IMR-90 (cell line): ENCODE results near the gene CHMP4B. TPM values are rescaled to one million over a fixed set of nuclear protein-coding genes. Genes with fewer than 3 reads are reported as not detected.

Source experiments
- ATAC-seq: fragments of 200-7000 bp; cut with Tn5 transposase; 2 replicates; pipeline ENCODE4 v1.9.1; 2020; ENCODE audit warnings: low read depth, mild to moderate bottlenecking, moderate library complexity
- BruUV-seq: library from RNA; stranded (reverse); fragments of 400-500 nt; replicated peaks from 2 replicates; lab custom pipeline; 2021; lab: Mats Ljungman, UMichigan
- CTCF ChIA-PET: fragments of 300-600 bp; formaldehyde crosslinking; extraction: SDS; loops from one replicate; lab custom pipeline; 2021; ENCODE audit warnings: antibody characterized with exemption; lab: Yijun Ruan, JAX
- POLR2A ChIA-PET: fragments of 300-600 bp; sonication (Branson Sonifier 250); formaldehyde crosslinking; loops from one replicate; lab custom pipeline; 2022; ENCODE audit warnings: antibody characterized with exemption; ENCODE audit not compliant: unreplicated experiment; lab: Charles Lee
- DNase-seq: peaks from one replicate; pipeline ENCODE4 v3.0.0; 2013
- H2AFZ ChIP-seq: replicated peaks from 2 replicates; pipeline ENCODE3; 2013; ENCODE audit warnings: low read length, mild to moderate bottlenecking; ENCODE audit not compliant: poor library complexity
- H2AK5ac ChIP-seq: 2 replicates; pipeline ENCODE4 v1.6.1; 2013; ENCODE audit warnings: low read depth, low read length, inconsistent platforms
- H2AK9ac ChIP-seq: replicated peaks from 2 replicates; pipeline ENCODE3; 2013; ENCODE audit warnings: mild to moderate bottlenecking, low read depth, low read length, moderate library complexity; ENCODE audit not compliant: poor library complexity
- H2BK120ac ChIP-seq: 2 replicates; pipeline ENCODE4 v1.6.1; 2013; ENCODE audit warnings: low read depth, low read length, inconsistent platforms
- H2BK15ac ChIP-seq: 3 replicates; pipeline ENCODE4 v1.6.1; 2013; ENCODE audit warnings: low read depth, low read length, inconsistent platforms
- H2BK20ac ChIP-seq: 2 replicates; pipeline ENCODE4 v1.6.1; 2013; ENCODE audit warnings: low read depth, mild to moderate bottlenecking, inconsistent platforms, low read length, moderate library complexity
- H2BK5ac ChIP-seq: 2 replicates; pipeline ENCODE4 v1.6.1; 2013; ENCODE audit warnings: mild to moderate bottlenecking, low read depth, low read length, inconsistent platforms; ENCODE audit not compliant: poor library complexity, severe bottlenecking
- H3K14ac ChIP-seq: replicated peaks from 2 replicates; pipeline ENCODE4 v1.6.1; 2013; ENCODE audit warnings: low read depth, low read length, inconsistent platforms
- H3K18ac ChIP-seq: 2 replicates; pipeline ENCODE4 v1.6.1; 2013; ENCODE audit warnings: low read depth, low read length, control low read depth
- H3K23ac ChIP-seq: 2 replicates; pipeline ENCODE4 v1.6.1; 2013; ENCODE audit warnings: low read depth, low read length, inconsistent platforms
- H3K27ac ChIP-seq: 2 replicates; pipeline ENCODE4 v1.5.1; 2013; ENCODE audit warnings: mild to moderate bottlenecking, control low read depth, low read length; ENCODE audit not compliant: insufficient read depth
- H3K27me3 ChIP-seq: 2 replicates; pipeline ENCODE4 v1.6.1; 2013; ENCODE audit warnings: low read length; ENCODE audit not compliant: control insufficient read depth, insufficient read depth
- H3K36me3 ChIP-seq: 2 replicates; pipeline ENCODE4 v1.6.1; 2013; ENCODE audit warnings: low read length, mixed read lengths; ENCODE audit not compliant: control insufficient read depth, insufficient read depth
- H3K4ac ChIP-seq: 2 replicates; pipeline ENCODE4 v1.6.1; 2013; ENCODE audit warnings: low read depth, low read length, inconsistent platforms
- H3K4me1 ChIP-seq: 2 replicates; pipeline ENCODE4 v1.6.1; 2013; ENCODE audit warnings: low read length, mixed read lengths; ENCODE audit not compliant: control insufficient read depth, insufficient read depth
- H3K4me2 ChIP-seq: 2 replicates; pipeline ENCODE4 v1.6.1; 2013; ENCODE audit warnings: low read depth, mild to moderate bottlenecking, control low read depth, low read length, moderate library complexity
- H3K4me3 ChIP-seq: 2 replicates; pipeline ENCODE4 v1.5.1; 2013; ENCODE audit warnings: low read depth, mild to moderate bottlenecking, control low read depth, low read length, moderate library complexity; ENCODE audit not compliant: insufficient read depth
- H3K56ac ChIP-seq: 2 replicates; pipeline ENCODE4 v1.6.1; 2013; ENCODE audit warnings: low read length, inconsistent platforms; ENCODE audit not compliant: insufficient read depth; ENCODE audit errors: extremely low read depth
- H3K79me1 ChIP-seq, 2 experiments: 2 replicates each; pipeline ENCODE4 v1.6.1; 2013; ENCODE audit warnings: low read length in 2 of 2, inconsistent platforms in 1 of 2, low read depth in 1 of 2
- H3K9ac ChIP-seq: 2 replicates; pipeline ENCODE4 v1.6.1; 2013; ENCODE audit warnings: low read depth, low read length, control low read depth
- H3K9me1 ChIP-seq: 2 replicates; pipeline ENCODE4 v1.6.1; 2013; ENCODE audit warnings: low read length, inconsistent platforms; ENCODE audit not compliant: insufficient read depth
- H3K9me3 ChIP-seq: 2 replicates; pipeline ENCODE4 v1.6.1; 2013; ENCODE audit warnings: low read length; ENCODE audit not compliant: control insufficient read depth, insufficient read depth
- H4K20me1 ChIP-seq: 2 replicates; pipeline ENCODE4 v1.6.1; 2013; ENCODE audit warnings: low read length, inconsistent platforms; ENCODE audit not compliant: insufficient read depth
- H4K5ac ChIP-seq: 2 replicates; pipeline ENCODE4 v1.6.1; 2013; ENCODE audit warnings: mild to moderate bottlenecking, low read depth, low read length, control low read depth
- H4K8ac ChIP-seq, 2 experiments: 2 replicates each; pipeline ENCODE4 v1.6.1; 2013; ENCODE audit warnings: low read depth in 2 of 2, low read length in 2 of 2, control low read depth in 1 of 2, inconsistent platforms in 1 of 2
- H4K91ac ChIP-seq: 2 replicates; pipeline ENCODE4 v1.6.1; 2013; ENCODE audit warnings: low read depth, low read length, inconsistent platforms; ENCODE audit not compliant: insufficient read depth
- BHLHE40 ChIP-seq: fragments of 150-350 bp; IDR thresholded peaks from 2 replicates; pipeline ENCODE4 v1.6.1; 2016; ENCODE audit warnings: mild to moderate bottlenecking, low read depth, low read length
- CEBPB ChIP-seq: IDR thresholded peaks from 2 replicates; pipeline ENCODE4 v1.6.1; 2012; ENCODE audit warnings: low read depth, low read length, improper control_type of control experiment
- CHD1 ChIP-seq: IDR thresholded peaks from 2 replicates; pipeline ENCODE4 v1.6.1; 2012; ENCODE audit warnings: low read depth, low read length, improper control_type of control experiment
- CTCF ChIP-seq: conservative IDR thresholded peaks from 2 replicates; pipeline ENCODE4 v1.5.1; 2012; ENCODE audit warnings: mild to moderate bottlenecking, low read depth, low read length, improper control_type of control experiment
- ELK1 ChIP-seq: fragments of 150-350 bp; IDR thresholded peaks from 2 replicates; pipeline ENCODE4 v1.6.1; 2016; ENCODE audit warnings: low read depth, mild to moderate bottlenecking, low read length, moderate library complexity, borderline replicate concordance
- FOS ChIP-seq: fragments of 150-350 bp; IDR thresholded peaks from 2 replicates; pipeline ENCODE4 v1.6.1; 2016; ENCODE audit warnings: low read depth, low read length
- MAFK ChIP-seq: IDR thresholded peaks from 2 replicates; pipeline ENCODE4 v1.6.1; 2012; ENCODE audit warnings: low read depth, low read length, improper control_type of control experiment
- MAZ ChIP-seq: IDR thresholded peaks from 2 replicates; pipeline ENCODE4 v1.6.1; 2012; ENCODE audit warnings: low read depth, mild to moderate bottlenecking, low read length, improper control_type of control experiment, moderate library complexity, borderline replicate concordance
- MXI1 ChIP-seq: IDR thresholded peaks from 2 replicates; pipeline ENCODE4 v1.6.1; 2012; ENCODE audit warnings: low read depth, mild to moderate bottlenecking, low read length, moderate library complexity, borderline replicate concordance
- NFE2L2 ChIP-seq: fragments of 150-350 bp; IDR thresholded peaks from 2 replicates; pipeline ENCODE4 v1.6.1; 2016; ENCODE audit warnings: low read depth, mild to moderate bottlenecking, low read length
- POLR2A ChIP-seq: IDR thresholded peaks from 2 replicates; pipeline ENCODE4 v1.6.1; 2012; ENCODE audit warnings: mild to moderate bottlenecking, low read depth, low read length
- RAD21 ChIP-seq: IDR thresholded peaks from 2 replicates; pipeline ENCODE4 v1.6.1; 2012; ENCODE audit warnings: low read length, improper control_type of control experiment
- RCOR1 ChIP-seq: IDR thresholded peaks from 2 replicates; pipeline ENCODE4 v1.6.1; 2012; ENCODE audit warnings: mild to moderate bottlenecking, low read length, improper control_type of control experiment; ENCODE audit not compliant: insufficient replicate concordance
- RFX5 ChIP-seq: IDR thresholded peaks from 2 replicates; pipeline ENCODE4 v1.8.0; 2012; ENCODE audit warnings: low read depth, mild to moderate bottlenecking, low read length, moderate library complexity
- SMC3 ChIP-seq: fragments of 150-350 bp; IDR thresholded peaks from 2 replicates; pipeline ENCODE4 v1.6.1; 2016; ENCODE audit warnings: low read depth, mild to moderate bottlenecking, antibody characterized with exemption, low read length, moderate library complexity
- USF2 ChIP-seq: fragments of 150-350 bp; IDR thresholded peaks from 2 replicates; pipeline ENCODE4 v1.6.1; 2017; ENCODE audit warnings: mild to moderate bottlenecking, antibody characterized with exemption, low read length, low read depth
- WGBS, 2 experiments: methylation state at CpG; one replicate each; pipeline versions ENCODE4 v1.1.5 to v1.1.7; 2013; ENCODE audit warnings: missing lambda C conversion rate in 2 of 2; ENCODE audit not compliant: insufficient read length in 1 of 2; ENCODE audit errors: extremely low coverage in 2 of 2; 5-methylcytosine and 5-hydroxymethylcytosine counted together
- dilution Hi-C: fragments of 300-500 bp; cut with HindIII; formaldehyde crosslinking; loops from one replicate; pipeline ENCODE4 v1.14.3; 2018; ENCODE audit warnings: low sequenced_read_pairs; ENCODE audit not compliant: unreplicated experiment
- in situ Hi-C: fragments of 300-500 bp; cut with MboI; formaldehyde crosslinking; loops from 3 replicates; pipeline ENCODE4 v1.14.3; 2019; ENCODE audit warnings: low sequenced_read_pairs, inconsistent platforms, mixed read lengths
- intact Hi-C: fragments of 100-400 bp; cut with micrococcal nuclease; formaldehyde crosslinking; loops from 2 replicates; pipeline ENCODE4 v1.10.0; 2022
- polyA plus RNA-seq, 3 experiments: library from polyadenylated mRNA; depleted of rRNA; stranded (reverse); fragments of >200 nt; gene quantifications; 2 replicates each; pipeline ENCODE4 v1.2.3, GENCODE V29; 2012; ENCODE audit warnings: low replicate concordance in 1 of 3
- total RNA-seq: library from RNA; depleted of rRNA; stranded (reverse); fragments of >200 nt; gene quantifications from 2 replicates; pipeline ENCODE4 v1.2.3, GENCODE V29; 2012

Gene CHMP4B
- total and polyA plus RNA-seq, 2 of the 4 experiments (the other 2 are of a cell fraction): 30.3 to 94.8 TPM

GRCh38 chr20:33828967-33829560, 17.9 kb downstream of the CHMP4B start:
- Histone ChIP-seq H4K5ac (no peak overlapping the region), H2BK15ac (no peak overlapping the region), H3K18ac (no peak overlapping the region), H3K4me2 (0 out of 2 replicates have a peak overlapping the region, but pooled peaks have one; percentile 1), H4K91ac (no peak overlapping the region), H3K9me3 (no peaks in the 10 kb centered on the region), H3K27me3 (no peaks in the 10 kb centered on the region), H3K36me3 (no peaks in the 10 kb centered on the region), H4K8ac (no peak overlapping the region), H4K20me1 (peaks cover 98% of the 10 kb centered on the region), H2BK120ac (no peak overlapping the region), H3K9ac (no peak overlapping the region), H3K4me1 (peaks cover 30% of the 10 kb centered on the region), H2AK5ac (no peak overlapping the region), H3K23ac (peak overlapping the region; percentile 21), H3K4me3 (no peak overlapping the region), H3K4ac (no peak overlapping the region), H3K27ac (0 out of 2 replicates have a peak overlapping the region, but pooled peaks have one; percentile 13), H3K79me1 (peaks cover 71 to 94% of the 10 kb centered on the region in 2 experiments), H2BK20ac (no peak overlapping the region), H2AFZ (no peak overlapping the region), H3K14ac (no peak overlapping the region), H3K56ac (no peak overlapping the region), H3K9me1 (peaks cover 60% of the 10 kb centered on the region), H2AK9ac (no peak overlapping the region), H2BK5ac (no peak overlapping the region)
- ATAC-seq (peak; percentile 45), DNase-seq (peak; percentile 33)
- dilution Hi-C loops (no loop called here), in situ Hi-C loops (no loop called here), intact Hi-C loops (no loop called here)
- CTCF ChIA-PET: no interaction called here
- no peak for TF ChIP-seq RCOR1
- TF ChIP-seq NFE2L2: no peak
- no peak for TF ChIP-seq RFX5
- no peak for TF ChIP-seq POLR2A
- TF ChIP-seq ELK1: no peak
- TF ChIP-seq CEBPB: no peak
- no peak for TF ChIP-seq SMC3
- no peak for TF ChIP-seq BHLHE40
- TF ChIP-seq CHD1: no peak
- no peak for TF ChIP-seq FOS
- no peak for TF ChIP-seq MAFK
- no peak for TF ChIP-seq MAZ
- TF ChIP-seq RAD21: no peak
- no peak for TF ChIP-seq MXI1
- TF ChIP-seq CTCF: no peak
- TF ChIP-seq USF2: no peak
- no TSS peak for BruUV-seq
- POLR2A ChIA-PET: no interaction called here
- WGBS, 2 experiments: no CpG with 5 or more reads among the region's 3 CpGs
